ENCODE measurements around the gene WLS.

WLS gene

GRCh38 chr1:68234094-68234493, 1.8 kb upstream of the WLS start:
- Histone ChIP-seq H3K9me3 (ENCODE audit: insufficient read depth, low read length) (no peaks in the 10 kb centered on the region), H3K36me3 (ENCODE audit: insufficient read depth, insufficient read length, low read length) (peaks cover 21% of the 10 kb centered on the region), H3K4me3 (ENCODE audit: insufficient read length, low read depth) (no peak overlapping the region), H3K9ac (ENCODE audit: insufficient read length, low read depth) (no peak overlapping the region), H3K27me3 (ENCODE audit: insufficient read depth, insufficient read length) (peaks cover 41% of the 10 kb centered on the region), H3K4me1 (ENCODE audit: insufficient read depth, insufficient read length) (peaks cover 4% of the 10 kb centered on the region)
- no peak for TF ChIP-seq ZNF274 (IDR thresholded peaks at IDR 0.05; ENCODE audit: low read depth, low read length)
- no peak for TF ChIP-seq YY1 (IDR thresholded peaks at IDR 0.05; ENCODE audit: insufficient read depth, insufficient read length)
- no peak for TF ChIP-seq SUZ12 (IDR thresholded peaks at IDR 0.05; ENCODE audit: extremely low read depth, insufficient read depth, insufficient read length)
- DNase-seq (ENCODE audit: low read depth, low spot score): no peak

GRCh38 chr1:68233202-68233601, 879 bp upstream of the WLS start:
- peaks cover 4% of the 10 kb centered on the region for H3K4me1 ChIP-seq (ENCODE audit: insufficient read depth, insufficient read length)
- H3K9me3 ChIP-seq (ENCODE audit: insufficient read depth, low read length): no peaks in the 10 kb centered on the region
- H3K9ac ChIP-seq (ENCODE audit: insufficient read length, low read depth): no peak overlapping the region
- H3K36me3 ChIP-seq (ENCODE audit: insufficient read depth, insufficient read length, low read length): peaks cover 21% of the 10 kb centered on the region
- TF ChIP-seq SUZ12 (IDR thresholded peaks at IDR 0.05; ENCODE audit: extremely low read depth, insufficient read depth, insufficient read length) (no peak), ZNF274 (IDR thresholded peaks at IDR 0.05; ENCODE audit: low read depth, low read length) (no peak), YY1 (IDR thresholded peaks at IDR 0.05; ENCODE audit: insufficient read depth, insufficient read length) (no peak)
- peak overlapping the region; percentile 86 for H3K4me3 ChIP-seq (ENCODE audit: insufficient read length, low read depth)
- DNase-seq (ENCODE audit: low read depth, low spot score): peak; percentile 35
- peaks cover 41% of the 10 kb centered on the region for H3K27me3 ChIP-seq (ENCODE audit: insufficient read depth, insufficient read length)

DNA sequence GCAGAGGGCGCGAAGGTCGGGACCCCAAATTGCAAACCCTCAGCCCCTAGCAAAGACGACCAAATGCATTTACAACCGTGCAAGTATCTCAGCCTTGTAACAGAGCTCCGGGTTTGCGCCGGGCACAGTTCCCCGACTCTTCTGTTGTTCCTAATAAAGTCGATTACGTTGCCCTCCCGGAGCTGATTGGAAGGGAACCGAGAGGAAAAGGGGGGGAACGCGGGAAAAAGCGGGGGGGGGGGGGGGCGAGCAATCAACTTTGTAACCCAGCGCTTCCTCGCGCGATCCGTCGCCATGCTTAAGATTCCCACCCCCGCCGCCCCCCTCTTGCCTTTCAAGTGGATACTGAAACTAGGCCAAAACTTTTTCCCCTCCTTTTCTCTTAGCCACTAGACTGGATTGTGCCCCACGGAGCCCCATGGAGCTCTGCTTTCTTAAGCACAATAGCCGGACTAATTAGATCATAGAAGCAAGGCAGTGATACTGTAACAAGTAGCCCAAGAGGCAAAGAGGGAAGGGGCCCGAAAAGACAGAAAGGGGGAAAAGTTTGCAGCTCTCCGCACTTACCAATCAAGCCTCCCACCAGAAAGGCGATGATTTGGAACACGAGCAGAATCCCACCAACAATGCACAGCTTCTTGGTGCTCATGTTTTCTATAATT, 565 bp downstream of the WLS start:
- no peaks in the 10 kb centered on the region for H3K9me3 ChIP-seq (ENCODE audit: insufficient read depth, low read length)
- peak overlapping the region; percentile 86 for H3K4me3 ChIP-seq (ENCODE audit: insufficient read length, low read depth)
- H3K36me3 ChIP-seq (ENCODE audit: insufficient read depth, insufficient read length, low read length): peaks cover 35% of the 10 kb centered on the region
- peaks cover 41% of the 10 kb centered on the region for H3K27me3 ChIP-seq (ENCODE audit: insufficient read depth, insufficient read length)
- H3K9ac ChIP-seq (ENCODE audit: insufficient read length, low read depth): peak overlapping the region; percentile 91
- peak; percentile 33 for DNase-seq (ENCODE audit: low read depth, low spot score)
- no peak for TF ChIP-seq SUZ12 (IDR thresholded peaks at IDR 0.05; ENCODE audit: extremely low read depth, insufficient read depth, insufficient read length)
- no peak for TF ChIP-seq YY1 (IDR thresholded peaks at IDR 0.05; ENCODE audit: insufficient read depth, insufficient read length)
- TF ChIP-seq ZNF274 (IDR thresholded peaks at IDR 0.05; ENCODE audit: low read depth, low read length): no peak
- peaks cover 4% of the 10 kb centered on the region for H3K4me1 ChIP-seq (ENCODE audit: insufficient read depth, insufficient read length)

- H3K4me1 ChIP-seq (ENCODE audit: insufficient read depth, insufficient read length): peaks cover 4% of the 10 kb centered on the region
- DNase-seq (ENCODE audit: low read depth, low spot score): no peak
- no peaks in the 10 kb centered on the region for H3K9me3 ChIP-seq (ENCODE audit: insufficient read depth, low read length)
- H3K9ac ChIP-seq (ENCODE audit: insufficient read length, low read depth): peak overlapping the region; percentile 91
- H3K4me3 ChIP-seq (ENCODE audit: insufficient read length, low read depth): peak overlapping the region; percentile 86
- TF ChIP-seq YY1 (IDR thresholded peaks at IDR 0.05; ENCODE audit: insufficient read depth, insufficient read length) (no peak), SUZ12 (IDR thresholded peaks at IDR 0.05; ENCODE audit: extremely low read depth, insufficient read depth, insufficient read length) (no peak), ZNF274 (IDR thresholded peaks at IDR 0.05; ENCODE audit: low read depth, low read length) (no peak)
- H3K27me3 ChIP-seq (ENCODE audit: insufficient read depth, insufficient read length): peaks cover 39% of the 10 kb centered on the region
- peaks cover 40% of the 10 kb centered on the region for H3K36me3 ChIP-seq (ENCODE audit: insufficient read depth, insufficient read length, low read length)
Measured at GRCh38 chr1:68230901-68231626, 1.3 kb downstream of the WLS start.

GRCh38 chr1:68230484-68230802, 1.9 kb downstream of the WLS start:
- Histone ChIP-seq H3K4me3 (ENCODE audit: insufficient read length, low read depth) (peak overlapping the region; percentile 86), H3K27me3 (ENCODE audit: insufficient read depth, insufficient read length) (peaks cover 33% of the 10 kb centered on the region), H3K36me3 (ENCODE audit: insufficient read depth, insufficient read length, low read length) (peaks cover 47% of the 10 kb centered on the region), H3K9ac (ENCODE audit: insufficient read length, low read depth) (peak overlapping the region; percentile 91), H3K9me3 (ENCODE audit: insufficient read depth, low read length) (no peaks in the 10 kb centered on the region), H3K4me1 (ENCODE audit: insufficient read depth, insufficient read length) (peaks cover 7% of the 10 kb centered on the region)
- no peak for TF ChIP-seq SUZ12 (IDR thresholded peaks at IDR 0.05; ENCODE audit: extremely low read depth, insufficient read depth, insufficient read length)
- TF ChIP-seq ZNF274 (IDR thresholded peaks at IDR 0.05; ENCODE audit: low read depth, low read length): no peak
- TF ChIP-seq YY1 (IDR thresholded peaks at IDR 0.05; ENCODE audit: insufficient read depth, insufficient read length): no peak
- DNase-seq (ENCODE audit: low read depth, low spot score): no peak

DNA sequence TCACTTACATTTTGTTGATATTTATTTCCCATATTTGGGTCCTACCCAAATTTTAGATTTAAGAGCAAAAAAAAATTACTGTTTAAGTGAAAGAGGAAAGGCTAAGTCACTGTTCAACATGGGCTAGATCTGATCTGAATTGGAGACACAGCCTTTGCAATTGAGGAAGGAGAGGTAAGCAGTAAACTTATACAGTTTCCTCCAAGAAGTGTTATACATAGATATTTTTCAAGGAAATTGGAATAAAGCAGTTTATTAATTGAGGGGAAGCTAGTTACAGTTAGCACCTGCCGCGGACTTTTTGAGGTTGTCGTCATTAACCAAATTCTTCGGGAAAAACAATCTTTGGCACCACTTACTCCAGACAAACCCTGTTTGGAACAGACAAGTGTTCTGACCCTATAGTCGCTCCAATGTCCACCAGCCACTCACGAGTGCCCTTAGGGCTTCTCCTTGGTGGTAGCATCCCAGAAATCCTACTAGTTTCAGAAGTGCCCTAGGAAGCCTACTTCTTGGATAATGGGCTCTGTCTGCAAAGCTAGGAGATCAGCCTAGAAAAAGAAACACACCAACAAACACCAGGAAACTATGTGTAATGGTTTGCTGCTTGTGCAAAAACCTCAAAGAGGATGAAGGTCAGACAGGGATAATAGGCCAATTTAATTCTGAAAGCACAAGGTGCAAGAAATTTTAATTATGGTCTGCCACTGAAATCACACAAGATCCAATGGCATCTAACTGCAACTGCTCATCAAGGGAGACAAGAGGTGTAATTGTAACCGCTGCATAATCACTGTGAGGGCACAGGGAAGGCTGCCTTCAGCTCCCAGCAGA, 2.5 kb downstream of the WLS start:
- peaks cover 7% of the 10 kb centered on the region for H3K4me1 ChIP-seq (ENCODE audit: insufficient read depth, insufficient read length)
- H3K36me3 ChIP-seq (ENCODE audit: insufficient read depth, insufficient read length, low read length): peaks cover 52% of the 10 kb centered on the region
- H3K4me3 ChIP-seq (ENCODE audit: insufficient read length, low read depth): peak overlapping the region; percentile 86
- peak overlapping the region; percentile 91 for H3K9ac ChIP-seq (ENCODE audit: insufficient read length, low read depth)
- H3K9me3 ChIP-seq (ENCODE audit: insufficient read depth, low read length): no peaks in the 10 kb centered on the region
- no peak for DNase-seq (ENCODE audit: low read depth, low spot score)
- H3K27me3 ChIP-seq (ENCODE audit: insufficient read depth, insufficient read length): peaks cover 29% of the 10 kb centered on the region
- TF ChIP-seq YY1 (IDR thresholded peaks at IDR 0.05; ENCODE audit: insufficient read depth, insufficient read length): no peak
- no peak for TF ChIP-seq ZNF274 (IDR thresholded peaks at IDR 0.05; ENCODE audit: low read depth, low read length)
- no peak for TF ChIP-seq SUZ12 (IDR thresholded peaks at IDR 0.05; ENCODE audit: extremely low read depth, insufficient read depth, insufficient read length)

DNA sequence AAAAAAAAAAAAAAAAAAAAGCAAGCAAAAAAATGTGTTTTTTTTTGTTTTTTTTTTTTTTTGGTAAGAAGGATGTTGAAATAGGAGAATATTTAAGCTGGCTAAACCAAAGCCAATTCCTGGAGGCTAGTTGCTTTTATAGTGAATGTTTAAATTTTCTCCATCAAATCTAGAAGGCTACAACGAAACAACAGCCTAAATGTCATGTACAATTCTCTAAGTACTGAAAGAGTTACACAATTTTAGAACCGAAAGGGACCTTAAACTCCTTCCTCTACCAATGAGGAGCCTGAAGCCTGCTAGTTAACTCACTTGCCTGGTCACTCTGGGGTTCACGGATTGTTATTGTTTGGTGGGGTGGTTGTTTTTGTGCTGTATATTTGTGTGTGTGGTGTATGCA, 3.5 kb downstream of the WLS start:
- TF ChIP-seq ZNF274 (IDR thresholded peaks at IDR 0.05; ENCODE audit: low read depth, low read length): no peak
- no peak for TF ChIP-seq SUZ12 (IDR thresholded peaks at IDR 0.05; ENCODE audit: extremely low read depth, insufficient read depth, insufficient read length)
- no peak for TF ChIP-seq YY1 (IDR thresholded peaks at IDR 0.05; ENCODE audit: insufficient read depth, insufficient read length)
- no peak for DNase-seq (ENCODE audit: low read depth, low spot score)
- no peaks in the 10 kb centered on the region for H3K9me3 ChIP-seq (ENCODE audit: insufficient read depth, low read length)
- peaks cover 19% of the 10 kb centered on the region for H3K27me3 ChIP-seq (ENCODE audit: insufficient read depth, insufficient read length)
- H3K4me3 ChIP-seq (ENCODE audit: insufficient read length, low read depth): no peak overlapping the region
- no peak overlapping the region for H3K9ac ChIP-seq (ENCODE audit: insufficient read length, low read depth)
- peaks cover 60% of the 10 kb centered on the region for H3K36me3 ChIP-seq (ENCODE audit: insufficient read depth, insufficient read length, low read length)
- peaks cover 7% of the 10 kb centered on the region for H3K4me1 ChIP-seq (ENCODE audit: insufficient read depth, insufficient read length)
